K562 (cell line): ENCODE data around the gene PLCB3. TPM values are rescaled to one million over a fixed set of nuclear protein-coding genes. Genes with fewer than 3 reads are reported as not detected.

Experiments used
- ARID4B ChIP-seq: sonication (generic); formaldehyde crosslinking; IDR thresholded peaks from 2 replicates; pipeline ENCODE4 v1.8.0; 2022; ENCODE audit warnings: mild to moderate bottlenecking, missing genetic modification reagents
- ATF1 ChIP-seq, 2 experiments: fragments of 450-650 bp in 1 of 2; IDR thresholded peaks; 2 replicates each; pipeline ENCODE4 v1.6.1; 2016; ENCODE audit warnings: missing compliant biosample characterization in 1 of 2, missing genetic modification characterization in 1 of 2
- DEAF1 ChIP-seq: fragments of 450-650 bp; formaldehyde crosslinking; IDR thresholded peaks from 2 replicates; pipeline ENCODE4 v1.4.0; 2020; ENCODE audit warnings: mild to moderate bottlenecking, moderate library complexity
- ELF2 ChIP-seq: fragments of 250-450 bp; sonication (Bioruptor Pico); IDR thresholded peaks from 2 replicates; pipeline ENCODE4 v1.5.0; 2021; ENCODE audit warnings: mild to moderate bottlenecking
- GTF2F1 ChIP-seq: IDR thresholded peaks from 2 replicates; pipeline ENCODE4 v1.6.1; 2011; ENCODE audit warnings: low read depth, low read length, improper control_type of control experiment
- KLF1 ChIP-seq: fragments of 450-650 bp; IDR thresholded peaks from 2 replicates; pipeline ENCODE4 v1.6.1; 2016; ENCODE audit warnings: missing genetic modification characterization, missing compliant biosample characterization
- NCOR1 ChIP-seq: fragments of 450-650 bp; IDR thresholded peaks from 2 replicates; pipeline ENCODE4 v1.6.1; 2016; ENCODE audit warnings: mild to moderate bottlenecking, moderate library complexity
- PBX2 ChIP-seq, 2 experiments: IDR thresholded peaks in 1 of 2; conservative IDR thresholded peaks in 1 of 2; 2 replicates each; pipeline ENCODE4 v1.6.1; 2016; ENCODE audit warnings: low read depth in 2 of 2, mild to moderate bottlenecking in 1 of 2, missing compliant biosample characterization in 1 of 2, missing genetic modification characterization in 1 of 2, moderate library complexity in 1 of 2
- PRPF4 ChIP-seq: fragments of 200-400 bp; formaldehyde crosslinking; IDR thresholded peaks from one replicate; pipeline ENCODE4 v1.6.1; 2017; ENCODE audit warnings: low read length, low read depth, mild to moderate bottlenecking; ENCODE audit not compliant: insufficient read depth, poor library complexity, severe bottlenecking
- TEAD2 ChIP-seq: fragments of 450-650 bp; IDR thresholded peaks from 2 replicates; pipeline ENCODE4 v1.6.1; 2016; ENCODE audit warnings: missing genetic modification characterization, control low read depth, missing compliant biosample characterization
- TGIF2 ChIP-seq: sonication (generic); formaldehyde crosslinking; IDR thresholded peaks from 2 replicates; pipeline ENCODE4 v1.8.1; 2022; ENCODE audit warnings: mild to moderate bottlenecking, missing genetic modification reagents, moderate library complexity
- ZNF324 ChIP-seq: fragments of 250-450 bp; sonication (Bioruptor Pico); IDR thresholded peaks from 2 replicates; pipeline ENCODE4 v1.4.0; 2020; ENCODE audit warnings: mild to moderate bottlenecking
- polyA plus RNA-seq, 8 experiments: library from polyadenylated mRNA; depleted of rRNA in 4 of 8; stranded (reverse) in 5 of 8; unstranded in 3 of 8; fragments of >200 nt; fragmentation: Nextera tagmentation in 2 of 8; fragmentation: Illumina TruSeq in 1 of 8; extraction: Ambion mirVana in 2 of 8; extraction: Trizol in 1 of 8; gene quantifications; 2 replicates each; pipeline versions ENCODE4 v1.2.1 to v1.2.3, GENCODE V29; 2011 to 2014; ENCODE audit warnings: inconsistent platforms in 1 of 8, missing spikeins in 1 of 8
- total RNA-seq, 7 experiments: library from RNA; depleted of rRNA in 6 of 7; stranded (reverse); fragments of >200 nt in 6 of 7; fragmentation: Illumina TruSeq in 2 of 7; extraction: Trizol in 2 of 7; gene quantifications; 2 replicates each; pipeline versions ENCODE4 v1.2.1 to v1.2.3, GENCODE V29; 2011 to 2021; ENCODE audit warnings: low replicate concordance in 1 of 7
- TF ChIP-seq, protein P1 (sequence below): fragments of 450-650 bp; IDR thresholded peaks from 2 replicates; pipeline ENCODE4 v1.6.1; 2016; ENCODE audit warnings: mild to moderate bottlenecking

The PLCB3 gene
- total and polyA plus RNA-seq, 9 of the 15 experiments (the other 6 are each of a cell fraction or from before 2014, with no cell fraction given), result 0.31 to 44.8 (median 14.6) TPM

DNA sequence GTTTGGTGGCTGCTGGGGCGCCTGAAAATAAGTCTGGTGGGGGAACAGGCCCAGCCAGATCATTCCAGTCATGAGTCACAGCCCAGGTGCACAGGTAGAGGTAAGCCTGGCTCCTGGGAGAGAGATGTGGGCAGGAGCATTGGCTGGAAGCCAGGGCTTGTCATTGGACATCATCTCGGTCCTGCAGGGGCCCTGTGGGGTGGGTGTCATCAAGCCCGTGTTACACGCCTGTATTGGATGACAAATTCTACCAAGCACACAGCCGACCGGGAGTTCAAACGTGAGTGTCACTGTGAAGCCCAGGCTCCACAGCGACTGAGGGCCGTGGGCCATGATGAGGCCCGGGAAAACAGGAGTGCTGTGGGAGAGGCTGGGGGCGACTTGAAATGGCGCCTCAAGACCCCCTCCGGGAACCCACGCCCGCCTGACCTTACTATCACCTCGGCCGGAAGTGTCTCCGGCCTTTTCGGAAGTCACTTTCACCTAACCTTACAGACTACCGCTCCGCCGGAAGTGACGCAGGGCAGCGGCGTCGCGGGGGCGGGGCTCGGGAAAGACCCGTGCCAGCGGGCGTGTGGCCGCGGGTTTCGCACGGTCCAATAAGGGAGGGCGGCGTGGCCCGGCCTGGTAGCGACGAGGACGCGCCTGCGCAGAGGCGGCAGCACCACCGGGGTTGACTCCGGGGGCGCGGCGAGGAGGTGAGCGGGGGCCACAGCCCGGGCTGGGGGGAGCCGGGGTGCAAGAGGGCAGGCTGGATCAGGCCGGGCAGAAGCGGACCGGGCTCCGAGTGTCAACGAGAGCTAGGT, 10.7 kb upstream of the PLCB3 start, which contains the start of gene FKBP2 (continued):
- TF ChIP-seq, protein P1, sequence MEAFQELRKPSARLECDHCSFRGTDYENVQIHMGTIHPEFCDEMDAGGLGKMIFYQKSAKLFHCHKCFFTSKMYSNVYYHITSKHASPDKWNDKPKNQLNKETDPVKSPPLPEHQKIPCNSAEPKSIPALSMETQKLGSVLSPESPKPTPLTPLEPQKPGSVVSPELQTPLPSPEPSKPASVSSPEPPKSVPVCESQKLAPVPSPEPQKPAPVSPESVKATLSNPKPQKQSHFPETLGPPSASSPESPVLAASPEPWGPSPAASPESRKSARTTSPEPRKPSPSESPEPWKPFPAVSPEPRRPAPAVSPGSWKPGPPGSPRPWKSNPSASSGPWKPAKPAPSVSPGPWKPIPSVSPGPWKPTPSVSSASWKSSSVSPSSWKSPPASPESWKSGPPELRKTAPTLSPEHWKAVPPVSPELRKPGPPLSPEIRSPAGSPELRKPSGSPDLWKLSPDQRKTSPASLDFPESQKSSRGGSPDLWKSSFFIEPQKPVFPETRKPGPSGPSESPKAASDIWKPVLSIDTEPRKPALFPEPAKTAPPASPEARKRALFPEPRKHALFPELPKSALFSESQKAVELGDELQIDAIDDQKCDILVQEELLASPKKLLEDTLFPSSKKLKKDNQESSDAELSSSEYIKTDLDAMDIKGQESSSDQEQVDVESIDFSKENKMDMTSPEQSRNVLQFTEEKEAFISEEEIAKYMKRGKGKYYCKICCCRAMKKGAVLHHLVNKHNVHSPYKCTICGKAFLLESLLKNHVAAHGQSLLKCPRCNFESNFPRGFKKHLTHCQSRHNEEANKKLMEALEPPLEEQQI, result no peak
- no peak; the same call in 1 of the 2 replicates for TF ChIP-seq DEAF1 (CRISPR knock-in tag)
- no peak for TF ChIP-seq TEAD2
- TF ChIP-seq PRPF4, result no peak
- 0 out of 2 replicates have a peak, but pooled peaks have one; percentile 71 for TF ChIP-seq ELF2 (CRISPR knock-in tag)
- peak; percentile 59; the same call in 1 of the 2 replicates for TF ChIP-seq NCOR1
- no peak for TF ChIP-seq PBX2 (CRISPR knock-in tag; IDR thresholded peaks at IDR 0.05; ENCODE audit: low read depth)
- TF ChIP-seq PBX2 (tag; conservative IDR thresholded peaks at IDR 0.05; ENCODE audit: low read depth), result no peak; the same call in 1 of the 2 replicates
- TF ChIP-seq ATF1 (CRISPR knock-in tag; IDR thresholded peaks at IDR 0.05), result peak; percentile 52; the same call in 1 of the 2 replicates
- peak; percentile 97 for TF ChIP-seq ATF1 (tag; IDR thresholded peaks at IDR 0.05)
- no peak for TF ChIP-seq TGIF2 (CRISPR knock-in tag)
- TF ChIP-seq GTF2F1, result 0 out of 2 replicates have a peak, but pooled peaks have one; percentile 50
- peak; percentile 76 for TF ChIP-seq KLF1 (tag)
- no peak; the same call in none of the 2 replicates for TF ChIP-seq ZNF324 (CRISPR knock-in tag)
- TF ChIP-seq ARID4B (CRISPR knock-in tag), result no peak; the same call in none of the 2 replicates
